Measurements from ENCODE around the gene VPS51.
A peak's percentile ranks its signal among the peaks of the same experiment; 100 is the strongest.
"Not testable (repeated sequence)": the region's sequence is repeated elsewhere in the genome, so short reads cannot be mapped to it uniquely, and the experiment has no call there.

The VPS51 gene

DNA sequence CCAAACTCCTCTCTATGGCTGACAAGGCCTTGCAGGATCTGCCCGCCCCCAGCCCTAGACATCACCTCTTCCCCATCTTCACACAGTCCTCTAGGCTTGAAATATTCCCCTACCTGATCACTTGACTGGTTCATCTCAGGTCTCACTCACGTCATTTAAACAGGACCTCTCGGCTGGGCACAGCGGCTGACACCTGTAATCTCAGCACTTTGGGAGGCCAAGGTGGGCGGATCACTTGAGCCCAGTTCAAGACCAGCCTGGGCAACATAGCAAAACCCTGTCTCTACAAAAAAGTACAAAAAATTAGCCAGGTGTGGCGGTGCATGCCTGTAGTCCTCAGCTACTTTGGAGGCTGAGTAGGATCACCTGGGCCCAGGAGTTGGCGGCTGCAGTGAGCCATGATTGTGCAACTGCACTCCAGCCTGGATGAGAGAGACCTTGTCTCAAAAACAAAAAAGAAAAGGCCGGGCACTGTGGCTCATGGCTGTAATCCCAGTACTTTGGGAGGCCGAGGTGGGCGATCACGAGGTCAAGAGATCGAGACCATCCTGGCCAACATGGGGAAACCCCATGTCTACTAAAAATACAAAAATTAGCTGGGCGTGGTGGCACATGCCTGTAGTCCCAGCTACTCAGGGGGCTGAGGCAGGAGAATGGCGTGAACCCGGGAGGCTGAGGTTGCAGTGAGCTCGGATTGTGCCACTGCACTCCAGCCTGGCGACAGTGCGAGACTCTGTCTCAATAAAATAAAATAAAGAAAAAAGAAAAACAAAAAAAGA, 23.1 kb downstream of the VPS51 start:
- H3K27ac ChIP-seq (ENCODE audit: insufficient read depth, low read depth, low read length, poor library complexity, severe bottlenecking); H3K4me1 ChIP-seq (ENCODE audit: control insufficient read depth, insufficient read depth, low read length); H3K9me3 ChIP-seq (ENCODE audit: control insufficient read depth, low read length); H3K27me3 ChIP-seq (ENCODE audit: control insufficient read depth, insufficient read depth, low read length, poor library complexity, severe bottlenecking); H3K4me3 ChIP-seq (ENCODE audit: insufficient read depth, low read depth, low read length): not testable (repeated sequence)
- peaks cover 17% of the 10 kb centered on the region for H3K36me3 ChIP-seq (ENCODE audit: control insufficient read depth, insufficient read depth, low read length)
- 93 to 94% methylated on average over 18 of the region's 18 CpGs for WGBS, 2 experiments

DNA sequence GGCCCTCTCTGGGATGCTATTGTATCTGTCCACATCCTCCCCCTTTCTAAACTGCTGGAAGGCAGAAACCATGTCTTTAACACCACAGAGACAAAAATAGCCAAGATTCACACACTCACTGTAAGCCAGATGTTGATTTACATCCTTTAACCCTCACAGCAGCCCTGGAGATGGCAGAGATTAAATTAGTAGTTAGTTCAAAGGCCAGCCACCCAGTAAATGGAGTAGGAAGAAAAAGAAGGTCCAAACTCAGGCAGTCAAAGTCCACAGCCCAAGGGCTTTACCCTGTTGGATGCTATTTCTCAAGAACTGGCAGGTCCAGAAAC, 23.6 kb downstream of the VPS51 start:
- Histone ChIP-seq H3K4me1 (ENCODE audit: control insufficient read depth, insufficient read depth, low read length) (peaks cover 7% of the 10 kb centered on the region), H3K4me3 (ENCODE audit: insufficient read depth, low read depth, low read length) (no peak overlapping the region), H3K27ac (ENCODE audit: insufficient read depth, low read depth, low read length, poor library complexity, severe bottlenecking) (no peak overlapping the region), H3K27me3 (ENCODE audit: control insufficient read depth, insufficient read depth, low read length, poor library complexity, severe bottlenecking) (no peaks in the 10 kb centered on the region), H3K36me3 (ENCODE audit: control insufficient read depth, insufficient read depth, low read length) (peaks cover 17% of the 10 kb centered on the region), H3K9me3 (ENCODE audit: control insufficient read depth, low read length) (no peaks in the 10 kb centered on the region)

DNA sequence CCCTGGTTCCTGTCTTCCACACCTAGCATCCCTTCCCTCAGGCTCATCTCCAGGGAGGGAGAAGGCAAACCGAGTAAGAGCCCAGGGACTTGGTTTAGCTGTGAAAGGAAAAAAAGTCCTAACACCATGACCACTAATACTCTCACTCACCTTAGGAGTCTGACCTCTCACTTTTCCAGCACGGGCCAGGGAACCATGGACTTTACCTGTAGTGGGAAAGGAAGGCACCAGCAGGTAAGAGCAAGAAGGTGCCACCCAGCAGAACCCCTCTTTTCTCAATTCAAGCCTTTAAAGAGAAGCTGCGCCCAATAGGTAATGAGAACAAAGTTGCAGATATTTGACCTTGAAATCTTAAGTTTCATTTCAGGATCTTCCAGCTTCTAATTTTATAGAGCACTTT, 24.8 kb downstream of the VPS51 start:
- H3K4me3 ChIP-seq (ENCODE audit: insufficient read depth, low read depth, low read length), result peak overlapping the region; percentile 95
- H3K36me3 ChIP-seq (ENCODE audit: control insufficient read depth, insufficient read depth, low read length), result peaks cover 21% of the 10 kb centered on the region
- no peak overlapping the region for H3K27ac ChIP-seq (ENCODE audit: insufficient read depth, low read depth, low read length, poor library complexity, severe bottlenecking)
- H3K9me3 ChIP-seq (ENCODE audit: control insufficient read depth, low read length), result no peaks in the 10 kb centered on the region
- peaks cover 7% of the 10 kb centered on the region for H3K4me1 ChIP-seq (ENCODE audit: control insufficient read depth, insufficient read depth, low read length)
- WGBS, 2 experiments, result 90 to 99% methylated on average over 3 of the region's 3 CpGs
- H3K27me3 ChIP-seq (ENCODE audit: control insufficient read depth, insufficient read depth, low read length, poor library complexity, severe bottlenecking), result no peaks in the 10 kb centered on the region

DNA sequence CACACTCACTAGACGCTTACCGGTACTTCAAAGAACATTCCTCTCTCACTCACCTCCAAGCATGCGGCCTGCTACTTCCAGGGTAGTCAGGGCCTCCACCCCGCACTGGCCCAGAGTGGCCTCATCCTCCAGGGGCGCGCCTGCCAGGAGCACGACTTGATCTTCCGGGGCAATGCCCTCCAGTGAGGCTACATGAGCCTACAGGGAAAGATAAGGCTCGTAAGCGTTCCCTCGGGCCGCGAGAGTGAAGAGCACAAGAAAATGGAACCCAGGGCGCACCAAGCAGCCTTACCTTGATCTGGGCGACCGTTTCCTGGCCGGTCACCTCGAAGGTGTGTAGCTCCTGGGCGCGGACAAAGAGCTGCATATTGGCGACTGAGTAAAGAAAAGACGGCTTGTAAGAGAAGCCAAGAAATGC, 25.4 kb downstream of the VPS51 start:
- 5% methylated on average over 22 of the region's 22 CpGs for WGBS, 2 experiments
- peaks cover 3% of the 10 kb centered on the region for H3K4me1 ChIP-seq (ENCODE audit: control insufficient read depth, insufficient read depth, low read length)
- no peaks in the 10 kb centered on the region for H3K9me3 ChIP-seq (ENCODE audit: control insufficient read depth, low read length)
- peak overlapping the region; percentile 95 for H3K4me3 ChIP-seq (ENCODE audit: insufficient read depth, low read depth, low read length)
- peaks cover 26% of the 10 kb centered on the region for H3K36me3 ChIP-seq (ENCODE audit: control insufficient read depth, insufficient read depth, low read length)
- H3K27ac ChIP-seq (ENCODE audit: insufficient read depth, low read depth, low read length, poor library complexity, severe bottlenecking), result no peak overlapping the region
- H3K27me3 ChIP-seq (ENCODE audit: control insufficient read depth, insufficient read depth, low read length, poor library complexity, severe bottlenecking), result no peaks in the 10 kb centered on the region

DNA sequence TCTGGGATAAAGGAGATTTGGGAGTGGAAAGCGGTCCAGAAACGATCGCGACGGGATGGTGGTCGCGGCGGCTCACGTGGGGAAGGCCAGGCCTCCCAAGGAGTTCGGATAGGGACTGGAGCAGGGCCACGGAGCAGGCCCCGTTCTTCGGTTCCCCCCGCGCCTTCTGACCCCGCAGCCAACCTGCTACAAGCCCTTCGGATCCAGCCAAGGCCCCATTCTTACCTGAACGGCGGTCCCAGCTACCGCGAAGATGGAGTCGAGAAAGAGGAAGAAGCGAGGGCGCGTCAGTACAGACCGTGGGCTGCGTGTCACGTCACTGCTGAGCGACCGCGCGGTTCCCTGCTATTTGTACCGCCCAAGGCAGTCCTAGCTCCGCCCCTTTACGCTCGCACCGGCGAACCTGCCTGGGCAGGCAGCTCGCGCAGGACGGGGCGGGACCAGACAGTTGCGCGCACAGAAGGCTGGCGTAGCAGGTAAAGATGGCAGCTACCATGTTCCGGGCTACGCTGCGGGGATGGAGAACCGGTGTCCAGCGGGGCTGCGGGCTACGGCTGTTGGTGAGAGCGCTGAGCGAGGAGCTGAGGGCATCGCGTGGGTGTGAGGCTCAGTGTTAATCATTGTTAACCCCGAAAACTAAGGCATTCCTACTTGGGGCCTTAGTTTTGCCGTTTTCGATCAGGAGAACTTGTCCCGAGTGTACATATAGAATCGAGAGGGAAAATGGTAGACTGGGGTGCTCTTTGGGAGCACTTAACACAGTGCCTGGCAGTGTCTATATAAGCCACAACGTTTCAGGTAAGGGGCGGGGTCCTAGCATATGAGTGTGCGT, 26.1 kb downstream of the VPS51 start, which contains the start of the genes FAU and MRPL49:
TSS of gene FAU (minus strand) at position 270 of the 832 bp plus-strand sequence. CDS start 321 bp downstream, outside the sequence.
TSS of gene MRPL49 (plus strand) at position 457 of the 832 bp plus-strand sequence. CDS start at position 483, 26 bp downstream.
- H3K4me1 ChIP-seq (ENCODE audit: control insufficient read depth, insufficient read depth, low read length), result no peaks in the 10 kb centered on the region
- 0 to 1% methylated on average over 64 of the region's 64 CpGs for WGBS, 2 experiments
- H3K27me3 ChIP-seq (ENCODE audit: control insufficient read depth, insufficient read depth, low read length, poor library complexity, severe bottlenecking), result no peaks in the 10 kb centered on the region
- H3K9me3 ChIP-seq (ENCODE audit: control insufficient read depth, low read length), result no peaks in the 10 kb centered on the region
- peak within 1 kb of the TSS; percentile 62 for H3K27ac ChIP-seq (ENCODE audit: insufficient read depth, low read depth, low read length, poor library complexity, severe bottlenecking)
- peak within 1 kb of the TSS; percentile 95 for H3K4me3 ChIP-seq (ENCODE audit: insufficient read depth, low read depth, low read length)
- H3K36me3 ChIP-seq (ENCODE audit: control insufficient read depth, insufficient read depth, low read length), result peaks cover 32% of the 10 kb centered on the region

DNA sequence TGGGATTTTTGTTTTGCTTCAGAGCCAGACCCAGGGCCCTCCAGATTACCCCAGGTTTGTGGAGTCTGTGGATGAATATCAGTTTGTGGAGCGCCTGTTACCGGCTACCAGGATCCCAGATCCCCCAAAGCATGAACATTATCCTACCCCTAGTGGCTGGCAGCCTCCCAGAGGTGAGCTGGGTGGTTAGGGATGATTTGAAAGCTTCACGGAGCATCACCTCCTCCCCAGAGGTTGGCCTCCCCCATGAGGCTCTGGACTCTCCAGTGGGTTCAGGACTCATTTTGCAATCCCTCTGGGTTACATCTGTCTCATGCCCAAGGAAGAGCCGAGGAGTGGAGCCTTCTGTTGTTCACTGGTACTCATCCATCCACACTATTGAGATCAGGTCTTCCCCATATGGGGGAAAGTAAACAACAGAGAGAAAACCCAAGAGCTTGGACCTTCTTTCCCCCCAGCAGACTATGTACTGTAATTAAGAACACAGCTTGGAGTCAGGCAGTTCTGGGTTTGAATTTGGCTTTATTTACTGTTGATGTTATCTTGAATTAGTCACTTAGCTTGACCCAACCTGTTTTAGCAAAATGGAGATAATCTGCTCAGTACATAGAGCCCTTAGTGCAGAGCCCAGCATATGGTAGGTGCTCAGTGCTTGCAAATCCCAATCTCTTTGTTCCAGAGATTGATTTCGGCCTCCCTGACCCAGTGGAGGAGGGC, 28.6 kb downstream of the VPS51 start:
- Histone ChIP-seq H3K27ac (ENCODE audit: insufficient read depth, low read depth, low read length, poor library complexity, severe bottlenecking) (no peak overlapping the region), H3K4me3 (ENCODE audit: insufficient read depth, low read depth, low read length) (no peak overlapping the region), H3K4me1 (ENCODE audit: control insufficient read depth, insufficient read depth, low read length) (no peaks in the 10 kb centered on the region), H3K36me3 (ENCODE audit: control insufficient read depth, insufficient read depth, low read length) (peaks cover 31% of the 10 kb centered on the region), H3K27me3 (ENCODE audit: control insufficient read depth, insufficient read depth, low read length, poor library complexity, severe bottlenecking) (no peaks in the 10 kb centered on the region), H3K9me3 (ENCODE audit: control insufficient read depth, low read length) (no peaks in the 10 kb centered on the region)
- WGBS, 2 experiments, result 94 to 97% methylated on average over 3 to 5 of the region's 5 CpGs

DNA sequence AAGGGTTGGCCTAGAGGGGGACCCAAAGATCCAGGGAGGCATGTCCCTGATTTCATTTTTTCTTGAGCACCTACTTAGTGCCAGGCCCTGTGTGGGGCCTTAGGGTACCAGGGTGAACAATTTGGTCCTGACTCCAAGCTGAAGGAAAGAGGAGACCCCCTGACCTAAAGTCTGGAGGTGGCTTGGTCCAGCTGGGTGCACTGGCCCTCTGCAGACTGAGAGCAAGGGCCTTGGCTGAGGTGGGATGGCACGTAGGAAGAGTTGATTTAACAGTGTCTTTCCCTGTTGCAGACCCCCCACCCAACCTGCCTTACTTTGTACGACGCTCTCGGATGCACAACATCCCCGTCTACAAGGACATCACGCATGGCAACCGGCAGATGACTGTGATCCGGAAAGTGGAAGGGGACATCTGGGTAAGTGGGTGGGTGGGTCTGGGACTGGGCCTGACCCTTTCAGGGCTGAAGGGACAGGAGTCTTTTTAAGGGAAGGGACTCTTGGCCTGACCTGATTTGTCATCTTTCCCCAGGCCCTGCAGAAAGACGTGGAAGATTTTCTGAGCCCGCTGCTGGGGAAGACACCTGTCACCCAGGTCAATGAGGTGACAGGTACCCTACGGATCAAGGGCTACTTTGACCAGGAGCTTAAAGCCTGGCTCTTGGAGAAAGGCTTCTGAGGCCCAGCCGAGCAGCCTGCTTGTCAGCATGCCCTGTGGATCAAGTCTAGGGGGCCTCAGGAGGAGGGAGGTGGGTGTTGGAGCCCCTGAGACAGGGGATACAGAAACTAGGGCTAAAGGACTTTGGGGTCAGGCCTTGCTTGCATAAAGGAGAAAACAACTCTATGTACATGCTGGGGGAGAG, 29.4 kb downstream of the VPS51 start:
- H3K4me1 ChIP-seq (ENCODE audit: control insufficient read depth, insufficient read depth, low read length), result no peaks in the 10 kb centered on the region
- WGBS, 2 experiments, result 95 to 97% methylated on average over 12 of the region's 12 CpGs
- peaks cover 23% of the 10 kb centered on the region for H3K36me3 ChIP-seq (ENCODE audit: control insufficient read depth, insufficient read depth, low read length)

DNA sequence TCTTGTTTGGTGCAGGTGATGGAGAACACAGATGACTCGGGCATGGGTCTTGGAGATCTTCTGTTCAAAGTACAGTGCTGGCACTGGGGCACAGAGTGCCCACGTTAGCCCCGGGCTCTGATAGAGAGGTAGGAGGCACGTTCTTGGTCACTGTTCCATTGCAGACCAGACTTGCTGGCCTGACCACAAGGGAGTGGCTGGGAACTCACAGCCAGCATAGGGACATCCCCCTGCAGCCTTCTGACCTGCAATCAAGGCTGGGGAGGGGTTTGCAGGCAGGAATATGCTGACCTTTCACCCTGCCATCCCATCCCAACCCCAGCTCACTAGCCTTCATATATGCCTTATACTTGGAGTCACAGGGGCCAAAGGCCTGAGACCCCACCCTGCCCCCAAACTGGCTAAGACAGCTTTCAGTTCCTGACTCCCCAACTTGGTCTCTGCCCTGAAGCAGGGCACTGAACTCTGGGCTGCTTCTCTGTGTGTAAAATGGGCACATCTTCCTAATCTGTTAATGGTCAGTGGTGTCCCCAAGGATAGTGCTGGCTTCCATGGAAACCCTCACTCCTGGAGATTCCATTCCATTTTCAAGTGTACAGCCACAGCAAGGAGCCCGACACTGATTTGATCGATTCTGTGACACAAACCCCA, 30.7 kb downstream of the VPS51 start:
- Histone ChIP-seq H3K27me3 (ENCODE audit: control insufficient read depth, insufficient read depth, low read length, poor library complexity, severe bottlenecking) (no peaks in the 10 kb centered on the region), H3K4me3 (ENCODE audit: insufficient read depth, low read depth, low read length) (no peak overlapping the region), H3K27ac (ENCODE audit: insufficient read depth, low read depth, low read length, poor library complexity, severe bottlenecking) (no peak overlapping the region), H3K36me3 (ENCODE audit: control insufficient read depth, insufficient read depth, low read length) (peaks cover 20% of the 10 kb centered on the region), H3K4me1 (ENCODE audit: control insufficient read depth, insufficient read depth, low read length) (no peaks in the 10 kb centered on the region), H3K9me3 (ENCODE audit: control insufficient read depth, low read length) (no peaks in the 10 kb centered on the region)
- WGBS, 2 experiments, result 91 to 96% methylated on average over 6 of the region's 6 CpGs

More for the DNA sequence above, 29.4 kb downstream of the VPS51 start:
- Histone ChIP-seq H3K27ac (ENCODE audit: insufficient read depth, low read depth, low read length, poor library complexity, severe bottlenecking) (no peak overlapping the region), H3K9me3 (ENCODE audit: control insufficient read depth, low read length) (no peaks in the 10 kb centered on the region), H3K4me3 (ENCODE audit: insufficient read depth, low read depth, low read length) (no peak overlapping the region), H3K27me3 (ENCODE audit: control insufficient read depth, insufficient read depth, low read length, poor library complexity, severe bottlenecking) (no peaks in the 10 kb centered on the region)

DNA sequence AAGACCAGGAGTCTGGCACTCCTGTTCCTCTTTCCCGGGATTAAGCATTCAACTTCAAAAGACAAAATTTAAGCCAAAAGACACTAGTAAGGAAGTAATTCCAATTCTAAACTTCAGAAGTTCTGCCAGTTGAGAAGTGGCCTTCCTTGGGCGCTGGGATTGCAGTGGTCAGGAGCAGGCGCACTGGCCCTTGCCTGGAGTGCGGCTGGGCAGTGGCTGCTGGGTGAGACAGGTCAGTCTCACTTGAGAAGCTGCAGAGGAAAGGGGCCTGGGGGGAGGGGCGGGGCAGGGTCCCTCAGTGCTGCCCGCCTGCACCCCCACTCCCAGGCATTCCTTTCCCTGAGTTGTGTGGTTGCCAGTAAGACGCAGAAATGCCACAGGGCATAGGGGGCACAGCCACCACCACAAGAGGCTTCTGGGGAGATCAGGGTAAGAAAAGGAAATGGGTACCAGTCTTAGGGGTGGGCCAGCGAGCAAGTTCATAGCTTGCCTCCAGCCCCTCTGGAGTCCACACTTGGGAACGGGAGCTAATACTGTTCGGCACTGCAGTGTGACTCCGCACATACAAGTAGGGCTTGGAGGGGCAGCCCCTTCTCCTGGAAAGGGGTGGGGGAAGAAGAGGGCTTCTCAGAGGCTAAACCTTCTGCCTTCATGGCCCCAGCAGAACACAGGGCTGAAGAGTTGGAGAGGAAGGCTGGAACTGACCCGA, 31.6 kb downstream of the VPS51 start:
- H3K36me3 ChIP-seq (ENCODE audit: control insufficient read depth, insufficient read depth, low read length), result peaks cover 20% of the 10 kb centered on the region

More for the DNA sequence above, 31.6 kb downstream of the VPS51 start:
- no peak overlapping the region for H3K27ac ChIP-seq (ENCODE audit: insufficient read depth, low read depth, low read length, poor library complexity, severe bottlenecking)
- no peak overlapping the region for H3K4me3 ChIP-seq (ENCODE audit: insufficient read depth, low read depth, low read length)
- H3K4me1 ChIP-seq (ENCODE audit: control insufficient read depth, insufficient read depth, low read length), result no peaks in the 10 kb centered on the region
- no peaks in the 10 kb centered on the region for H3K27me3 ChIP-seq (ENCODE audit: control insufficient read depth, insufficient read depth, low read length, poor library complexity, severe bottlenecking)
- H3K9me3 ChIP-seq (ENCODE audit: control insufficient read depth, low read length), result no peaks in the 10 kb centered on the region
- WGBS, 2 experiments, result 93 to 96% methylated on average over 12 of the region's 12 CpGs
